Measurements from ENCODE around the gene EGFLAM.

Gene EGFLAM

GRCh38 chr5:38448568-38449350 lies 190.4 kb downstream of the EGFLAM start:
- no peak for DNase-seq (ENCODE audit: low spot score)

GRCh38 chr5:38450627-38451026 lies 192.3 kb downstream of the EGFLAM start:
- DNase-seq (ENCODE audit: low spot score) = no peak

- DNase-seq (ENCODE audit: low spot score) = no peak
Measured at GRCh38 chr5:38451074-38451725, 192.8 kb downstream of the EGFLAM start.

- DNase-seq (ENCODE audit: low spot score) = no peak
Measured at GRCh38 chr5:38452201-38452600, 193.8 kb downstream of the EGFLAM start.

- peak; percentile 61 for DNase-seq (ENCODE audit: low spot score)
Measured at GRCh38 chr5:38453506-38453905, 195.1 kb downstream of the EGFLAM start.

- no peak for DNase-seq (ENCODE audit: low spot score)
Measured at GRCh38 chr5:38453921-38454320, 195.6 kb downstream of the EGFLAM start.

- no peak for DNase-seq (ENCODE audit: low spot score)
Measured at GRCh38 chr5:38455796-38456330, 197.5 kb downstream of the EGFLAM start.

GRCh38 chr5:38456657-38457399 lies 198.5 kb downstream of the EGFLAM start:
- DNase-seq (ENCODE audit: low spot score) = no peak

GRCh38 chr5:38458174-38458573 lies 199.8 kb downstream of the EGFLAM start:
- no peak for DNase-seq (ENCODE audit: low spot score)

- no peak for DNase-seq (ENCODE audit: low spot score)
Measured at GRCh38 chr5:38462976-38463633, 204.7 kb downstream of the EGFLAM start.

GRCh38 chr5:38463634-38464521 lies 205.5 kb downstream of the EGFLAM start:
- no peak for DNase-seq (ENCODE audit: low spot score)

- no peak for DNase-seq (ENCODE audit: low spot score)
Measured at GRCh38 chr5:38465061-38465460, 206.7 kb downstream of the EGFLAM start.

GRCh38 chr5:38465702-38466423 lies 207.5 kb downstream of the EGFLAM start:
- no peak for DNase-seq (ENCODE audit: low spot score)

GRCh38 chr5:38466424-38467189 lies 208.2 kb downstream of the EGFLAM start:
- no peak for DNase-seq (ENCODE audit: low spot score)

- DNase-seq (ENCODE audit: low spot score) = no peak
Measured at GRCh38 chr5:38467353-38468040, 209.1 kb downstream of the EGFLAM start.

GRCh38 chr5:38468202-38468673 lies 209.9 kb downstream of the EGFLAM start:
- no peak for DNase-seq (ENCODE audit: low spot score)

- DNase-seq (ENCODE audit: low spot score) = no peak
Measured at GRCh38 chr5:38468978-38469706, 210.8 kb downstream of the EGFLAM start.

GRCh38 chr5:38469707-38470267 lies 211.4 kb downstream of the EGFLAM start:
- DNase-seq (ENCODE audit: low spot score) = no peak
